ENCODE results near the gene CACYBP.
A peak's percentile ranks its signal among the peaks of the same experiment; 100 is the strongest.

The CACYBP gene

DNA sequence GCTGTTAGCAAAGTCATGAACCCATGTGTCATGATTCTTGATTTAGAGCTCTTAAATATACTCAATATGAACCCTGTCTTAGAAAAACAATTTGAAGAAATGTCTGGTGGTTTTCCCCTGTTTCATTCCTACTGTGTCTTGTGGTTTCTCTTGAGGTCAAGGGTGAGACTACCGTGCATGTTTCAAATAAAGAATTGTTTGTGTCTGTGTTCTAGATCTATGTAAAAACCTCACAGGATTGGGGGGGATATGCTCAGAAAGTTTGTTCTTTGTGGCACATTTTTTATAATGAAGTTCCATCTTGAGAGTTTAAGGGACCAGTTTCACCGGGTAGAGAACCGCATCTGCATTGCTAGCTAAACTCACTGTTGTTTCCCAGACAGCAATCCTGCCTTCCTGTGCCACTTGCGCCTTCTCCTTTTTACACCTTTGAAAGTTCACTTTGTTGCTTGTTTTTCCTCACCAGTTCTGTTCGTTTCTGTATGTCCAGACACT lies 30.9 kb upstream of the CACYBP start:
- Histone ChIP-seq H3K9me3 (replicated peaks in 1 of 11) (no peaks in the 10 kb centered on the region), H3K27ac (peak overlapping the region in 10 of 11 experiments; percentile 48 to 77 (median 66); a peak in 18 of 22 replicates), H3K9ac (peak overlapping the region in 8 of 11 experiments; percentile 9 to 71 (median 38); a peak in 12 of 22 replicates), H3K36me3 (peaks cover 0 to 9% (median 0%) of the 10 kb centered on the region in 11 experiments; a peak in 2 of 22 replicates), H3K4me3 (no peak overlapping the region; a peak in 1 of 20 replicates), H4K20me1 (no peaks in the 10 kb centered on the region), H3K4me2 (peak overlapping the region; percentile 55 to 78 (median 72)), H3K4me1 (peaks cover 57 to 78% (median 71%) of the 10 kb centered on the region in 10 experiments), H3K27me3 (no peaks in the 10 kb centered on the region)
- TF ChIP-seq Cebpa-rat (IDR thresholded peaks at IDR 0.05) = no peak

DNA sequence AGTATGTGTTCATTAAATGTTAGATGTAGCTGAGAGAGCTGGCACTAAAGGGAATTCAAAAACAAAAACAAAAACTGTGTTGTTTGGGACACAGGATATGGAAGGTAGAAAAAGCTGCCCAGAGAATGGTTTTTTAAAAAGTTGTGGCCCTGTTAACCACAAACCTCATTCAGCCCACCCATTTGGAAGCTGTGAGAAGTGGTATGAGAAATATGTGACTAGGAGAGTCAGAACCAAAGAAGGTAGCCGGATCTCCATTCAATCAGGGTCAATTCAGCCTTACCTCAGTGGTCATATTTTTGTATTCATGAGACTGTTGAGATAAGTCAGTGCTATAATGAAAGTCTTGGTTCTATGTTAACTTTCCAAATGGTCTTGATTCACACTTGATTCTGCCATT lies 29.8 kb upstream of the CACYBP start:
- Histone ChIP-seq H3K4me3 (no peak overlapping the region), H3K27me3 (no peaks in the 10 kb centered on the region), H3K27ac (no peak overlapping the region), H3K9me3 (replicated peaks in 1 of 11) (no peaks in the 10 kb centered on the region), H4K20me1 (no peaks in the 10 kb centered on the region), H3K9ac (no peak overlapping the region), H3K36me3 (peaks cover 5 to 17% (median 8%) of the 10 kb centered on the region in 11 experiments; a peak in 18 of 22 replicates), H3K4me2 (peak overlapping the region in 8 of 11 experiments; percentile 13 to 76 (median 72); a peak in 10 of 22 replicates), H3K4me1 (peaks cover 45 to 66% (median 59%) of the 10 kb centered on the region in 10 experiments)
- TF ChIP-seq Cebpa-rat (IDR thresholded peaks at IDR 0.05) = no peak

DNA sequence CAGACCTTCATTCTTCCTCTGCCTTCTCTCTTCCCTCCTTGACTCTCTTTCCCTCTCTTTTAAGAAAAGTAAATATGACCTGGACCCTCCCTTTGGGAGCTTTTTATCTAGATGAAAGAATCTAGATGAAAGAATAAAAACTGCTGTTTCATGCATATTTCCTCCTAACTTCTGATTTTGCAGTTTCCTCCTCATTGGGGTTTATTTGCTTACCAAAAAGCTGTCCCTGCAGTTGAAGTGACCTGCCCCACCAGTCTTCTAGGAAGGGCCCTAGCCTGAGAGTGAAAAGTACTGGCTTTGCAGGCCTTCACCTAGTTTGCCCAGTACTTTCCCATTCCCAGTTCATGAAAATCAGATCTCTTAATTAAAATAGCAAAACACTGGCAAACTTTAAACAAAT lies 28.3 kb upstream of the CACYBP start:
- H3K9me3 ChIP-seq (replicated peaks in 1 of 11) = no peaks in the 10 kb centered on the region
- peak overlapping the region in 1 of 11 experiments; percentile 17; a peak in 1 of 22 replicates for H3K9ac ChIP-seq
- peaks cover 37 to 51% (median 44%) of the 10 kb centered on the region in 10 experiments for H3K4me1 ChIP-seq
- peak overlapping the region in 10 of 11 experiments; percentile 7 to 83 (median 40); a peak in 12 of 22 replicates for H3K4me2 ChIP-seq
- no peak overlapping the region for H3K4me3 ChIP-seq
- no peaks in the 10 kb centered on the region for H4K20me1 ChIP-seq
- no peak for TF ChIP-seq Cebpa-rat (IDR thresholded peaks at IDR 0.05)
- peaks cover 7 to 32% (median 16%) of the 10 kb centered on the region in 11 experiments; a peak in 18 of 22 replicates for H3K36me3 ChIP-seq
- peak overlapping the region in 3 of 11 experiments; percentile 10 to 33 (median 22); a peak in 5 of 22 replicates for H3K27ac ChIP-seq
- no peaks in the 10 kb centered on the region for H3K27me3 ChIP-seq

DNA sequence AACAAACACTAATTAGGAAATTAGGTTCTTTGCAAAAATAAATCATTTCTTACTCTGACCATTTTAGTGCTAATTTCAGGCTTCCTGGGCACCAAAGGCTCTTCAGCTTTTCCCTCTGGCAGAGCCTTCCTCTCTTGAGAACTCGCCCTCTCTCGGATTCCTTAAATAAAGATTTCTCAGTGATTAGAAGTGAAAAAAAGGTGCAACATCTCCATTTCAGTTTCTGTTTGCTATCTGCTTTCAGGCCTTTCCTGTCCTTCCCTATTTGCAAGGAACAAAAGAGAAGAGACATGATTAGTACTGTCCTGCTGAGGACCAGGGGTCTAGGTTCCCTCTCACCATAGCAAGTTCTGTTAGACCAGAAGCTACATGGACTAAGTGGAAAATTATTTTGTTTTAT lies 27.8 kb upstream of the CACYBP start:
- H3K9ac ChIP-seq = peak overlapping the region in 1 of 11 experiments; percentile 17; a peak in 1 of 22 replicates
- peaks cover 7 to 36% (median 20%) of the 10 kb centered on the region in 11 experiments; a peak in 18 of 22 replicates for H3K36me3 ChIP-seq
- H3K4me2 ChIP-seq = peak overlapping the region in 8 of 11 experiments; percentile 24 to 83 (median 48); a peak in 10 of 22 replicates
- H3K27me3 ChIP-seq = no peaks in the 10 kb centered on the region
- H3K9me3 ChIP-seq (replicated peaks in 1 of 11) = no peaks in the 10 kb centered on the region
- TF ChIP-seq Cebpa-rat (IDR thresholded peaks at IDR 0.05) = no peak
- H4K20me1 ChIP-seq = no peaks in the 10 kb centered on the region
- H3K4me1 ChIP-seq = peaks cover 37 to 47% (median 41%) of the 10 kb centered on the region in 10 experiments
- no peak overlapping the region for H3K4me3 ChIP-seq
- peak overlapping the region in 3 of 11 experiments; percentile 10 to 33 (median 22); a peak in 4 of 22 replicates for H3K27ac ChIP-seq

DNA sequence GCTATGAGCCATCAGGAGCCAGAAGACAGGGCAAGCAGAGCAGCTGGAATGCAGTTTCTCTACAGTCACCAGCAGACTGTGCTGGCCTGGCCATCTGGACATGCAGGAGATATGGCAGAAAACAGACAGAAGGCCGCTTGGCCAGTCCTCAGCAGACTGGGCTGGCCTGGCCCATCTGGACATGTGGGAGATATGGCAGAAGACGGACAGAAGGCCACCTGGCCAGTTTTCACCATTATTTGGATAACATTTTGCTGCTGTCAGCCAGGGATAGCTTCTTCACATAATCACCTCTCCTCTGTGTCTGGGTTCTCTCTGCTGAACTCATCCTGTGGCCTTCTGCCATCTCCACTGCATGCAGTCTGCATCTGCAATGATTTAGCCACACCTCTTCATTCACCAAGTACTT lies 25.0 kb upstream of the CACYBP start:
- Histone ChIP-seq H3K4me2 (no peak overlapping the region), H3K27ac (no peak overlapping the region), H3K9me3 (replicated peaks in 1 of 11) (no peaks in the 10 kb centered on the region), H3K36me3 (peaks cover 14 to 52% (median 34%) of the 10 kb centered on the region in 11 experiments; a peak in 19 of 22 replicates), H4K20me1 (no peaks in the 10 kb centered on the region), H3K27me3 (no peaks in the 10 kb centered on the region), H3K4me3 (no peak overlapping the region), H3K9ac (no peak overlapping the region), H3K4me1 (peaks cover 9 to 18% (median 13%) of the 10 kb centered on the region in 10 experiments; a peak in 19 of 20 replicates)
- no peak for TF ChIP-seq Cebpa-rat (IDR thresholded peaks at IDR 0.05)

DNA sequence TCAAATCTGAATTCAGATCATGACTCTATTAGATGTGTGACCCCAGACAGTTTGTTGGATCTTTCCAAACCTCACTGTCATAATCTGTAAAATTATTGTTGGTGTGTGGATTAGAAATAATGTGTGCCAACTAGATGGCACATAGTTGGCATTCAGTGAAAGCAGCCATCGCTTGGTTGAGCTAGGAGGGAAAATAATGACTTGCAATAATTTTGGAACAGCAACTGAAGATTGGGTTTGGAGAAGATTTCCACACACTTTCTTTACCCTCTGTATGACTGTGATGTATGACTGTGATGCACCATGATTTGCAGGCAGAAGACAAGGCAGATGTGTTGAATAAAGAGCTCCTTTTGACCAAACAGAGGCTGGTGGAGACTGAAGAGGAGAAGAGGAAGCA lies 24.0 kb upstream of the CACYBP start:
- H4K20me1 ChIP-seq = no peaks in the 10 kb centered on the region
- no peak for TF ChIP-seq Cebpa-rat (IDR thresholded peaks at IDR 0.05)
- H3K36me3 ChIP-seq = peaks cover 14 to 58% (median 34%) of the 10 kb centered on the region in 11 experiments; a peak in 19 of 22 replicates
- no peak overlapping the region for H3K4me3 ChIP-seq
- H3K4me1 ChIP-seq = peaks cover 5 to 15% (median 9%) of the 10 kb centered on the region in 10 experiments; a peak in 15 of 20 replicates
- no peaks in the 10 kb centered on the region for H3K9me3 ChIP-seq (replicated peaks in 1 of 11)
- no peak overlapping the region for H3K27ac ChIP-seq
- H3K27me3 ChIP-seq = no peaks in the 10 kb centered on the region
- no peak overlapping the region for H3K4me2 ChIP-seq
- no peak overlapping the region for H3K9ac ChIP-seq

DNA sequence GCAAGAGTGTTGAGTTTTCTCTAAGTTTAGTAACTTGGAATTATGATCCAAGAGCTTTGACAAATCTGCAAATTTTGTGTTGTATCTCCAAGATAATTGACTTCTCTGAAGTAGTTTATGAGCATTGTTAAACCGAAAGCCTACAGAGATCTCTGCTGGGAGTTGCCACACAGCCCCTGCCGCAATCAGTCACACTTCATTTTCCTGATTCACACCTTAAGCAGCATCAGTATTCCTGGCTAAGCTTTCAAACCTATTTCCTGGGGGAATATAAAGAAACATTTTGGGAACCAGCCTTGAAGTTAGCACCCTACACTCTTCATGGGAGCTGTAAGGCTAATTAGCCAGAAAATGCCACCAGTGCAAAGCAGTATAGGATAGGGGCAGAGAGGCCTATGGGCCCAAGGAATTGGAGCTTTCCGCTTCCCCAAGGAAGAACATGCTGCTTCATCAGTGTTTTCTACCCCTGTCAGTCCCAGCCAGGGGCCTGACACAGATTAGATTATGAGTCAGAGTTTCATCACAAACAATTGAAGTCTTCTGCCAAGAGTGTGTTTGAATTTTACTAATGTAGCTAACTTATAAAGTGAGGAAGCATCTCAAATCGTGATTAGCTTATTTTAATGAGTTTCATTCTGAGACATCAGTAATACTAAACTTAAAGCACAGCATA lies 23.2 kb upstream of the CACYBP start:
- Histone ChIP-seq H3K4me1 (peaks cover under 1 to 7% (median 5%) of the 10 kb centered on the region in 10 experiments; a peak in 15 of 20 replicates), H3K9me3 (replicated peaks in 1 of 11) (no peaks in the 10 kb centered on the region), H3K9ac (no peak overlapping the region), H4K20me1 (no peaks in the 10 kb centered on the region), H3K4me2 (no peak overlapping the region), H3K27ac (no peak overlapping the region), H3K4me3 (no peak overlapping the region), H3K36me3 (peaks cover 14 to 66% (median 37%) of the 10 kb centered on the region in 11 experiments; a peak in 19 of 22 replicates), H3K27me3 (no peaks in the 10 kb centered on the region)
- no peak for TF ChIP-seq Cebpa-rat (IDR thresholded peaks at IDR 0.05)

DNA sequence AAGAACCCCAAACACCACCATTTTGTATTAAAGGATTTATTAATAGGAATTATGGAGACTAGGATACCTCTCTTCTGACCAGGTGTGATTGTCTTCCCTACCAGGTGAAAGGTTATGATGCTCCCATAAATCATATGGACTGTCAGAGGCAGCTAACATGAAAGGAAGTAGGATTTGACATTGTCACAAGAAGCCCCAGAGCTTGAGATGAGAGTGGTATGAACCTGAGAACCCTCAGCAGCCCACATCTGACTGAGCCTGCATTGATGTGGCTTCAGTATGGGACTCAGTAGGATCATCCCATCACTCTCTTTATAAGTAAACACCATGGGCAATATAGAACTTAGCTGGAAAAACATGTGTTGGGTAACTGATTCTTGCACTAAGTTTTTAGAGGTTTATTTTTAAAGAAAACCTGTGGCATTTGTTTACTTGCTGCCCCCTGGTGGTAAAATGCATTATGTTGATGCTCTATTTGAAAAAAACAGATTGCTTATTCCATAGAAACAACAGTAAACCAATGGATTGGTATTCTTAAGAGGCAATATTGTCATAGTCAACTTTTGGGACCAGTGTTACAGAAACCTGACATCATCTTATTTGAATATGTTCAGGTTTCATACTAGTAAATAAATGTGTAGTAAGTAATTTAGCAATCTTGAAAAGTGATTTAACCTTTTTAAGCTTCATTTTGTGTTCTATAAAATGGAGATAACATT lies 16.6 kb upstream of the CACYBP start:
- Histone ChIP-seq H3K9me3 (replicated peaks in 1 of 11) (no peaks in the 10 kb centered on the region), H3K9ac (no peak overlapping the region), H3K4me2 (no peak overlapping the region), H3K27ac (no peak overlapping the region), H4K20me1 (no peaks in the 10 kb centered on the region), H3K4me3 (no peak overlapping the region), H3K36me3 (peaks cover 10 to 45% (median 27%) of the 10 kb centered on the region in 11 experiments; a peak in 17 of 22 replicates), H3K4me1 (no peaks in the 10 kb centered on the region), H3K27me3 (no peaks in the 10 kb centered on the region)
- TF ChIP-seq Cebpa-rat (IDR thresholded peaks at IDR 0.05) = no peak

DNA sequence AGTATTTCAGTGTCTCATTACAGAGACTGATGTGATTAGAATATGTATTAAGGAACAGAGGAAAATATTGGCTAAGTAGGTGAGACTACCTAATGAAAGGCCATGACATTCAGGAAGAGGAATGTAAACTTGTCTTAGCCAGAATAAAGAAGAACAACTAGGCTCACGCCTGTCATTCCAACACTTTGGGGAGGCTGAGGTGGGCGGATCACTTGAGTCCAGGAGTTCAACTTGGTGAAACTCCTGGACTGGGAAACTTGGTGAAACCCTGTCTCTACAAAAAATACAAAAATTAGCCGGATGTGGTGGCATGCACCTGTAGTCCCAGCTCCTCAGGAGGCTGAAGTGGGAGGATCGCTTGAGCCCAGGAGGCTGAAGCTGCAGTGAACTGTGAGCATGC lies 14.8 kb upstream of the CACYBP start:
- Histone ChIP-seq H3K27ac (no peak overlapping the region), H3K9ac (no peak overlapping the region), H3K9me3 (replicated peaks in 1 of 11) (no peaks in the 10 kb centered on the region), H3K4me2 (no peak overlapping the region), H3K4me3 (no peak overlapping the region), H3K27me3 (no peaks in the 10 kb centered on the region), H4K20me1 (no peaks in the 10 kb centered on the region), H3K36me3 (peaks cover 0 to 36% (median 11%) of the 10 kb centered on the region in 11 experiments; a peak in 12 of 22 replicates), H3K4me1 (peaks cover 3 to 10% (median 6%) of the 10 kb centered on the region in 10 experiments; a peak in 19 of 20 replicates)
- no peak for TF ChIP-seq Cebpa-rat (IDR thresholded peaks at IDR 0.05)
